K562 (cell line): ENCODE results near the gene OSCP1. TPM values are rescaled to one million over a fixed set of nuclear protein-coding genes. Genes with fewer than 3 reads are reported as not detected.
A peak's percentile ranks its signal among the peaks of the same experiment; 100 is the strongest.

Source experiments
- ARID4B ChIP-seq: sonication (generic); formaldehyde crosslinking; IDR thresholded peaks from 2 replicates; pipeline ENCODE4 v1.8.0; 2022; ENCODE audit warnings: mild to moderate bottlenecking, missing genetic modification reagents
- CCNT2 ChIP-seq: IDR thresholded peaks from 2 replicates; pipeline ENCODE4 v1.6.1; 2011; ENCODE audit warnings: borderline replicate concordance, low read depth, mild to moderate bottlenecking, moderate library complexity, mixed read lengths, low read length; ENCODE audit not compliant: insufficient read length; ENCODE audit errors: extremely low read depth
- COPS2 ChIP-seq: fragments of 450-650 bp; conservative IDR thresholded peaks from 2 replicates; pipeline ENCODE4 v1.6.1; 2016; ENCODE audit warnings: mild to moderate bottlenecking, moderate library complexity
- E2F8 ChIP-seq: fragments of 450-650 bp; IDR thresholded peaks from 2 replicates; pipeline ENCODE4 v1.7.1; 2018; ENCODE audit warnings: mild to moderate bottlenecking, low read depth; ENCODE audit not compliant: partially characterized antibody
- ESRRA ChIP-seq: fragments of 450-650 bp; IDR thresholded peaks from 2 replicates; pipeline ENCODE4 v1.6.1; 2014; ENCODE audit warnings: low read depth, mild to moderate bottlenecking, moderate library complexity, borderline replicate concordance
- GABPA ChIP-seq: fragments of 200-800 bp; sonication (Bioruptor generic); conservative IDR thresholded peaks from 2 replicates; pipeline ENCODE4 v1.6.1; 2016; ENCODE audit warnings: low read depth, missing genetic modification characterization, missing compliant biosample characterization
- JUND ChIP-seq, 2 experiments: IDR thresholded peaks; 2 replicates in 1 of 2; 3 replicates in 1 of 2; pipeline ENCODE4 v1.6.1; 2011; ENCODE audit warnings: borderline replicate concordance in 2 of 2, low read depth in 2 of 2, low read length in 2 of 2, improper control_type of control experiment in 1 of 2, missing biosample characterization in 1 of 2, missing genetic modification characterization in 1 of 2, missing genetic modification reagents in 1 of 2
- KLF6 ChIP-seq: fragments of 250-450 bp; sonication (Bioruptor Pico); IDR thresholded peaks from 2 replicates; pipeline ENCODE4 v1.4.0; 2020; ENCODE audit warnings: mild to moderate bottlenecking, moderate library complexity, borderline replicate concordance
- MCM5 ChIP-seq: fragments of 450-650 bp; IDR thresholded peaks from 2 replicates; pipeline ENCODE4 v1.6.1; 2016; ENCODE audit warnings: low read depth
- NR2C2 ChIP-seq, 2 experiments: fragments of 200-800 bp in 1 of 2; sonication (Bioruptor generic) in 1 of 2; sonication (generic) in 1 of 2; formaldehyde crosslinking in 1 of 2; IDR thresholded peaks; 2 replicates each; pipeline versions ENCODE4 v1.6.1 to v1.8.0; 2016 to 2022; ENCODE audit warnings: mild to moderate bottlenecking in 1 of 2, missing compliant biosample characterization in 1 of 2, missing genetic modification characterization in 1 of 2, missing genetic modification reagents in 1 of 2
- PCBP1 ChIP-seq: fragments of 200-400 bp; formaldehyde crosslinking; IDR thresholded peaks from 2 replicates; pipeline ENCODE4 v1.6.1; 2018; ENCODE audit warnings: mild to moderate bottlenecking, low read depth, low read length; ENCODE audit not compliant: poor library complexity, severe bottlenecking
- RBM25 ChIP-seq: fragments of 200-400 bp; formaldehyde crosslinking; IDR thresholded peaks from 2 replicates; pipeline ENCODE4 v1.6.1; 2018; ENCODE audit warnings: low read length, low read depth, moderate library complexity; ENCODE audit not compliant: severe bottlenecking
- RBM34 ChIP-seq: fragments of 200-400 bp; formaldehyde crosslinking; IDR thresholded peaks from 2 replicates; pipeline ENCODE4 v1.6.1; 2018; ENCODE audit warnings: low read length, borderline replicate concordance; ENCODE audit not compliant: insufficient read depth
- SMARCE1 ChIP-seq: fragments of 450-650 bp; IDR thresholded peaks from 2 replicates; pipeline ENCODE4 v1.7.1; 2016; ENCODE audit warnings: mild to moderate bottlenecking
- TEAD1 ChIP-seq, 2 experiments: fragments of 450-650 bp in 1 of 2; sonication (generic) in 1 of 2; formaldehyde crosslinking; IDR thresholded peaks; 2 replicates each; pipeline versions ENCODE4 v1.4.0 to v1.8.0; 2020 to 2022; ENCODE audit warnings: mild to moderate bottlenecking in 2 of 2, missing genetic modification reagents in 1 of 2
- ZNF12 ChIP-seq: sonication (generic); formaldehyde crosslinking; IDR thresholded peaks from 2 replicates; pipeline ENCODE4 v1.4.0; 2020; ENCODE audit warnings: mild to moderate bottlenecking, missing genetic modification reagents
- ZNF644 ChIP-seq: fragments of 200-800 bp; sonication (Bioruptor generic); IDR thresholded peaks from 2 replicates; pipeline ENCODE4 v1.6.1; 2016; ENCODE audit warnings: low read depth, missing genetic modification characterization, missing compliant biosample characterization
- ZNF79 ChIP-seq: fragments of 250-450 bp; sonication (Bioruptor Pico); IDR thresholded peaks from 2 replicates; pipeline ENCODE4 v1.4.0; 2020; ENCODE audit warnings: low read depth, mild to moderate bottlenecking, moderate library complexity
- polyA plus RNA-seq, 8 experiments: library from polyadenylated mRNA; depleted of rRNA in 4 of 8; stranded (reverse) in 5 of 8; unstranded in 3 of 8; fragments of >200 nt; fragmentation: Nextera tagmentation in 2 of 8; fragmentation: Illumina TruSeq in 1 of 8; extraction: Ambion mirVana in 2 of 8; extraction: Trizol in 1 of 8; gene quantifications; 2 replicates each; pipeline versions ENCODE4 v1.2.1 to v1.2.3, GENCODE V29; 2011 to 2014; ENCODE audit warnings: inconsistent platforms in 1 of 8, missing spikeins in 1 of 8
- total RNA-seq, 7 experiments: library from RNA; depleted of rRNA in 6 of 7; stranded (reverse); fragments of >200 nt in 6 of 7; fragmentation: Illumina TruSeq in 2 of 7; extraction: Trizol in 2 of 7; gene quantifications; 2 replicates each; pipeline versions ENCODE4 v1.2.1 to v1.2.3, GENCODE V29; 2011 to 2021; ENCODE audit warnings: low replicate concordance in 1 of 7

OSCP1 gene
- total and polyA plus RNA-seq, 9 of the 15 experiments (the other 6 are each of a cell fraction or from before 2014, with no cell fraction given), result 0.15 to 0.40 (median 0.33) TPM; not detected in 5

GRCh38 chr1:36385410-36386264 lies 64.6 kb downstream of the OSCP1 start, which contains the start of gene STK40 (continued):
- TF ChIP-seq ARID4B (CRISPR knock-in tag) (no peak; the same call in 1 of the 2 replicates), SMARCE1 (no peak; the same call in 1 of the 2 replicates), ZNF79 (no peak), JUND (IDR thresholded peaks at IDR 0.05; ENCODE audit: borderline replicate concordance, low read depth, low read length) (peak; percentile 49; the same call in 1 of the 2 replicates), JUND (tag; IDR thresholded peaks at IDR 0.05; ENCODE audit: borderline replicate concordance, low read depth, low read length) (no peak), E2F8 (peak; percentile 96), CCNT2 (peak; percentile 56), GABPA (peak; percentile 97), MCM5 (no peak), KLF6 (CRISPR knock-in tag) (peak; percentile 62; the same call in 1 of the 2 replicates), COPS2 (no peak), RBM25 (peak; percentile 93), ESRRA (peak; percentile 7; the same call in 1 of the 2 replicates), ZNF12 (CRISPR knock-in tag) (no peak), NR2C2 (CRISPR knock-in tag; IDR thresholded peaks at IDR 0.05) (no peak; the same call in 1 of the 2 replicates), NR2C2 (tag; IDR thresholded peaks at IDR 0.05) (peak; percentile 93), ZNF644 (tag) (no peak), PCBP1 (peak; percentile 79), TEAD1 (CRISPR knock-in tag; IDR thresholded peaks at IDR 0.05) (peak in 1 of 2 experiments; percentile 13; a peak in 1 of 4 replicates), RBM34 (no peak)
